ENCODE data around the gene ZBTB39.
A peak's percentile ranks its signal among the peaks of the same experiment; 100 is the strongest.
"Not testable (repeated sequence)": the region's sequence is repeated elsewhere in the genome, so short reads cannot be mapped to it uniquely, and the experiment has no call there.

ZBTB39 gene

DNA sequence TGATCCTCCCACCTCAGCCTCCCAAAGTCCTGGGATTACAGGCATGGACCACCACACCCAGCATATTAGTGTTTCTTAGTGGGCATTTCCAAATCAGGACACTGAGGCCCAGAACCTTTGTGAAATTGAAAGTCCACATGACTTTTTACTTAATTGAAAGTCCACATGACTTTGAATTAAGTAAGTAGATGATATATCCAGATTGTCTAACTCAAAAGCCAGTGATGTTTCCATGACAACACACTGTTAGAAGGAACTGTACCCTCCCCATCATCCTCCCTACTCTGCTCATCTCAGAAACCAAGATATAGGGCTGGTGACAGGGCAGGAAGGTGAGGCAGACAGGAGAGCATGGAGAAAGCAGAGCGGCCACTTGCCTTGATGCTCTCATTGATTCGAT is 36.3 kb upstream of the ZBTB39 start:
- peaks cover 24% of the 10 kb centered on the region for H3K4me1 Mint-ChIP-seq (ENCODE audit: low read depth)
- H3K4me3 Mint-ChIP-seq, result no peak overlapping the region

DNA sequence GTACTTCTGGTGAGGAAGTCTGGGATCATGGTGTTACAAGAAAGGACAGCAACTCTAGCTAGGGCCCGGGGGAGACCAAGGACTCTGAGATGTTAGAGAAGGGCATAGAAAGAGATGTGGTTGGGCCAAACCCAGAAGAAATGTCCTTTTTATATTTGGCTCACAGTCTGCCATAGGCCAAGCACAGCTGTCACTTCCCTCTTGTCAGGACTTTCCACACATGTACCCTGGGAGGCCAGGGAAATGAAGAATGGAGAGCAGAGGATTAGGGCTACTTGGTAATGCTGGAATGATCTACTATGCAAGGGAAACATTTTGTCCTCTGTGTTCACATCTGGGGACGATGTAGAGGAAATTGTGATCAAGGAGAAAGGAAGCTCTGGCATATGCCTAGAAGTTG is 34.4 kb upstream of the ZBTB39 start:
- Mint-ChIP-seq H3K4me3 (no peak overlapping the region), H3K4me1 (ENCODE audit: low read depth) (peaks cover 4% of the 10 kb centered on the region), H3K27ac (no peak overlapping the region), H3K9me3 (no peaks in the 10 kb centered on the region), H3K27me3 (ENCODE audit: low read depth) (no peaks in the 10 kb centered on the region), H3K36me3 (ENCODE audit: low read depth) (no peaks in the 10 kb centered on the region)
- DNase-seq (ENCODE audit: low spot score), result no peak

More for the DNA sequence above, 36.3 kb upstream of the ZBTB39 start:
- no peak overlapping the region for H3K27ac Mint-ChIP-seq
- no peaks in the 10 kb centered on the region for H3K27me3 Mint-ChIP-seq (ENCODE audit: low read depth)
- no peak for DNase-seq (ENCODE audit: low spot score)
- H3K36me3 Mint-ChIP-seq (ENCODE audit: low read depth), result no peaks in the 10 kb centered on the region
- H3K9me3 Mint-ChIP-seq, result no peaks in the 10 kb centered on the region

DNA sequence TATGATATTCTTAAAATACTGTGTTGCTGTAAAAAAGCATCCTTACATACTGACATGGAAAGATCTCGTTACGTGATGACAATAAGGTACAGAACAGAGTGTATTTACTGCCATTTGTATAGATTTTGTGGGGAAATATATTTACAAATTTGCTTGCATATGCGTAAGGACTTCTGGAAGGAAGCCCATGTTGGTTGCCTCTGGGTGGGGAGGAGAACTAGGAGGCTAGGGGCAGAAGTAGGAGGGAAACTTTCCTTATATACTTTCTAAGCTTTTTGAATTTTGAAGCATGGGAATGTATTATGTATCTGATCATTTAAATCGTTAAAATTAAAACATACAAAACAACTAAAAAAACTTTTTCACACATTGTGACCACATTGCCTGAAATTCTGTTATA is 33.9 kb upstream of the ZBTB39 start:
- no peaks in the 10 kb centered on the region for H3K9me3 Mint-ChIP-seq
- H3K27ac Mint-ChIP-seq, result no peak overlapping the region
- DNase-seq (ENCODE audit: low spot score), result no peak
- no peaks in the 10 kb centered on the region for H3K36me3 Mint-ChIP-seq (ENCODE audit: low read depth)
- no peaks in the 10 kb centered on the region for H3K27me3 Mint-ChIP-seq (ENCODE audit: low read depth)
- no peak overlapping the region for H3K4me3 Mint-ChIP-seq
- H3K4me1 Mint-ChIP-seq (ENCODE audit: low read depth), result peaks cover under 1% of the 10 kb centered on the region

DNA sequence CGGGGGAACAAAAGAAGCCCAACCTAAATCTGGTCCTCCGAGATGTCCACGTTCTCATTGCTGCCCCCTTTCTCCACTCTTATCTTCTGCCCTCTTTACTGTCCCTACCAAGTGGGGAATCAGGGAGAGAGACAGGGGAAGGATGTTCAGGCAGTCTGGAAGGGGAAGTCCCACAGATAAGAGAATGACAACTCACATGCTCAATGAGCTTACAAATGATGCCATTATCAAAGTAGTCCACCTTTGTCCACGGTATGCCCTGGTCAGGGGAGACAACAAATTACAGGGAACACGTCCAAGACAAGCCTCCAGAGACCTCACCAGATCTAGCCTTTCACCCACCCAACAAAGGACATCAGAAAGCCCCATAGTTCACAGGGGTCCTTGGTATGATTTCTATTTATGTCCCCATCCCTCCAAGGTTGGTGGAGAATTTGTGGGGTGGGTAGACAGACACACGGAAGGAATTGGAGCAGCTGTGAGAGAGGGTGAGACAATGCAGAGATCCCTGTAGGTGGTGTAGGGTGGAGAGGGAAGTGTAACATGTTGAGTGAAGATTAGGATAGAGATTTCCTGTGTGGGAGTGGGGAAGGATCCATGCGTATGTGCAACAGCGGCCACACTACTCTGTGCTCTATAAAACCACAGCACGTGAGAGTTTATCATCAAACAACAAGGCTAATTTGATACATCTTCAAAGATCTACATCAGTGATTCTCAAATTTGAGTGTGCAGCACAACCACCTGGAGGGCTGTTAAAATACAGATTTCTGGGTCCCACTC is 32.9 kb upstream of the ZBTB39 start:
- Mint-ChIP-seq H3K4me1 (ENCODE audit: low read depth) (no peaks in the 10 kb centered on the region), H3K27me3 (ENCODE audit: low read depth) (no peaks in the 10 kb centered on the region), H3K27ac (no peak overlapping the region), H3K9me3 (no peaks in the 10 kb centered on the region), H3K4me3 (no peak overlapping the region), H3K36me3 (ENCODE audit: low read depth) (no peaks in the 10 kb centered on the region)
- DNase-seq (ENCODE audit: low spot score), result no peak

DNA sequence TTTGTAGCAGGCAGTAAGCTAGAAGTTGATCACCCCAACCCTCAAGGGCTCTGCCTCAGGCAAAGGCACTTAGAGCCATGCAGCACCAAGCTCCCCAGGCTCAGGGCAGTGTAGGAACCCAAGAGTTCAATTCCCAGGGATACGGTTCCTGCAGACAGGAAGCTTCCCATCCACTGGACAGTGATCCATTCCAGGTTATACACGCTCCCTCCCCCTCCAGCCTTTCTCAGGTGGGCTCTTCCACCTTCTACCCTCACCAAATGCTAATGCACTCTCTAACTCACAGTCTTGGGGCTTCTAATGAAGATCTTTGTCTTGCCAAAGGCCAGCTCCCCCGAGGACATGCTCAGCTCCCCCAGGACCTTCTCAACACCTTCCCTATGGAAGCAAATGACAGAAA is 30.9 kb upstream of the ZBTB39 start:
- Mint-ChIP-seq H3K27me3 (ENCODE audit: low read depth) (no peaks in the 10 kb centered on the region), H3K9me3 (no peaks in the 10 kb centered on the region), H3K36me3 (ENCODE audit: low read depth) (no peaks in the 10 kb centered on the region), H3K4me1 (ENCODE audit: low read depth) (no peaks in the 10 kb centered on the region), H3K27ac (no peak overlapping the region), H3K4me3 (no peak overlapping the region)
- DNase-seq (ENCODE audit: low spot score), result no peak

DNA sequence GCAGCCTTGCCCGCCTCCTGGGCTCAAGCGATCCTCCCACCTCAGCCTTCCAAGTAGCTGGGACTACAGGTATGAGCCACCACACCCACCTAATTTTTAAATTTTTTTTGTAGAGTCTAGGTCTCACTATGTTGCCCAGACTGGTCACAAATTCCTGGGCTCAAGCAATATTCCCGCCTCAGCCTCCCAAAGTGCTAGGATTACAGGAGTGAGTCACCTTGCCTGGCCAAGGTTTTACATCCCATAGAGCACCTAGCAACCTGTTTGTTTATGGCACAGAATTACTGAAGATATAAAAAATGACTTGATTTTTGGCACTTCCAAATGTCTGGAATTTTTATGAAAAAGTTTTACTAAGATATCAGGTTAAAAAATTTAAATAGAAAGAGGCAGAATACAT is 27.1 kb upstream of the ZBTB39 start:
- Mint-ChIP-seq H3K4me3 (no peak overlapping the region), H3K9me3 (no peaks in the 10 kb centered on the region), H3K36me3 (ENCODE audit: low read depth) (no peaks in the 10 kb centered on the region), H3K27me3 (ENCODE audit: low read depth) (no peaks in the 10 kb centered on the region), H3K4me1 (ENCODE audit: low read depth) (peaks cover 14% of the 10 kb centered on the region), H3K27ac (no peak overlapping the region)
- no peak for DNase-seq (ENCODE audit: low spot score)

DNA sequence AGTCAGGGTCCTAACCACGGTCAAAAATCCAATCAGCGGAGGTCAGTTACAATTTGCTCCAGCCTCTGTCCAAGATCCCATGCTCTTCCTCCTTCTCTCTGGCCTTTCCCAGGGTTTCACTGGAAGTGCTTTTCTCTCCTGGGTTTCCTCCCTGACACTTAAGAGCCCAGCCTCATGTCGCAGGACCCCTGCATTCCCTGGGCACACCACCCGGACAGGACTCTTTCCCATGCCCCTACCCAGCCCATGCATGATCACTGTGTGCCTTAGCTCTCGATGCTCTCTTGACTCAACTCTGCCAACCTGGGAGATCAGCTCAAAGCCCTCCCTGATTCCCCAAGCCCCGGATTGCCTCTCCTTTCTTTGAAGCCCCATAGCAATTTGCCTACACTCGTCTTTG is 25.4 kb upstream of the ZBTB39 start:
- H3K4me3 Mint-ChIP-seq, result no peak overlapping the region
- no peak for DNase-seq (ENCODE audit: low spot score)
- no peaks in the 10 kb centered on the region for H3K27me3 Mint-ChIP-seq (ENCODE audit: low read depth)

DNA sequence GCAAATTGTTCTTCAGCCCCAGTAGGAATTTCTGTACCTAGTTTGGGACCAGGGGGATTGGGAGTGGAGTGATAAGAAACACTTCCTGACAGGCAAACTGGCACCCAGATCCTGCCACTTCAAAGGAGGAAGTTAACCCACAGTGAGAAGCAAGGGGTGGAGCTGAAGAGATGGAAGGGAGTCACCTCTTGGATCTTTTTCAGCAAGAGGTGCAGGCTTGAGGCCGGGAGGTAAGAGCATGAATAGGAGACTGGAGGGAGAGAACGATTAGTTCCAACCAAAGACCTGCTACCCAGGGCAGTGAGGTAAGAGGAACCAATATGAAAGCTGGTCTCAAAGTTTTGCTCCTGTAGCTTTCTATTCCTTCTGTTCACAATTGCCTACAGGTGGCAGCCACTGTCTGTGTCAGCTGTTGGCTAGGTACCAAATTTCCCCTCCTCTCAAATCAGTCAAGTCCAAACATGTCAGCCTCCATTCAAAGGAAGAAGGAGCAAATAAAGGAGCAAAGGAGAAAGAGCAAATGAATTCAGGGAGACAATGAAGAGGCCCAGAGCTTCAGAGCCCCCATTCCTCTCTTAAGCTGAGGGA is 24.9 kb upstream of the ZBTB39 start:
- H3K27ac Mint-ChIP-seq, result peak overlapping the region; percentile 68
- H3K27me3 Mint-ChIP-seq (ENCODE audit: low read depth), result no peaks in the 10 kb centered on the region
- H3K4me1 Mint-ChIP-seq (ENCODE audit: low read depth), result peaks cover 25% of the 10 kb centered on the region
- no peaks in the 10 kb centered on the region for H3K9me3 Mint-ChIP-seq
- H3K36me3 Mint-ChIP-seq (ENCODE audit: low read depth), result no peaks in the 10 kb centered on the region
- no peak for DNase-seq (ENCODE audit: low spot score)
- peak overlapping the region; percentile 44 for H3K4me3 Mint-ChIP-seq

More for the DNA sequence above, 25.4 kb upstream of the ZBTB39 start:
- Mint-ChIP-seq H3K4me1 (ENCODE audit: low read depth) (peaks cover 22% of the 10 kb centered on the region), H3K27ac (no peak overlapping the region), H3K36me3 (ENCODE audit: low read depth) (no peaks in the 10 kb centered on the region), H3K9me3 (no peaks in the 10 kb centered on the region)

DNA sequence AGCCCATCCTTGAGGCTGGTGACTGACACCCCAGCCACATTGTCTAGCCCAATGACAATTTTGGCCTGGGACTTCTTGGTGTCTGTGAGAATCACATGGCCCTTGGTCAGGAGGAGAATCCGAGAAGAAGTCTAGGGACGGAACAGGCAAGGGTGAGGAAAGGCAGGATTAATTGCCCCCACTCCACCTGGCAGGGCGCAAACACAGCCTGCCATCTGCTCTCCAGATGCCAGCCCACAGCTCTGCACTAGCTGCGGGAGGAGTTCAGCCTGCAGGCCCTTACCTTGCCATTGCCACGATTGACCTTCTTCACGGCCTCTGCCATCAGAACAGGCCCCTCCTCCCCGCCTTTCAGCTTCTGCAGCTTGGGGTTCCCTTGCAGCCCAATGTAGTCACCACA is 23.1 kb upstream of the ZBTB39 start:
- H3K27ac Mint-ChIP-seq, result no peak overlapping the region
- H3K9me3 Mint-ChIP-seq, result no peaks in the 10 kb centered on the region
- H3K36me3 Mint-ChIP-seq (ENCODE audit: low read depth), result no peaks in the 10 kb centered on the region
- no peak overlapping the region for H3K4me3 Mint-ChIP-seq
- H3K4me1 Mint-ChIP-seq (ENCODE audit: low read depth), result peaks cover 25% of the 10 kb centered on the region
- no peak for DNase-seq (ENCODE audit: low spot score)
- H3K27me3 Mint-ChIP-seq (ENCODE audit: low read depth), result no peaks in the 10 kb centered on the region

DNA sequence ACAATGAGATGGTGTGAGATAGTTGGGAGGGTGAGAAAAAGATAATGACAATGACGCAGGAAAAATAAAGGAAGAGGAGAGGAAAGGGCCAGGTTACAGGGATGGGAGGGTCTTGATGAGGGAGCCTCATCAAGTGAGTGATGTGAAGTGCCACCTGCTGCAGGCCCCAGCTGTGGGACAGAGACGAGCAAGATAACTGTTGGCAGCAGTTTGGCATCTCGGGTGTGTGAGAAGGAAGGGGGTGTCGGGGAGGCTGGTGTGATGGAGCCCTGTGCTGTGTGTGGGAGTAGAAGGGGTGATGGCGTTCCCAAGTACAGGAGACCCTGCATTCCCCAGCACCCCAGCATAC is 21.4 kb upstream of the ZBTB39 start:
- H3K36me3 Mint-ChIP-seq (ENCODE audit: low read depth), result no peaks in the 10 kb centered on the region
- no peaks in the 10 kb centered on the region for H3K27me3 Mint-ChIP-seq (ENCODE audit: low read depth)
- peaks cover 25% of the 10 kb centered on the region for H3K4me1 Mint-ChIP-seq (ENCODE audit: low read depth)
- peak overlapping the region; percentile 17 for H3K27ac Mint-ChIP-seq
- no peaks in the 10 kb centered on the region for H3K9me3 Mint-ChIP-seq
- H3K4me3 Mint-ChIP-seq, result no peak overlapping the region
- DNase-seq (ENCODE audit: low spot score), result no peak

DNA sequence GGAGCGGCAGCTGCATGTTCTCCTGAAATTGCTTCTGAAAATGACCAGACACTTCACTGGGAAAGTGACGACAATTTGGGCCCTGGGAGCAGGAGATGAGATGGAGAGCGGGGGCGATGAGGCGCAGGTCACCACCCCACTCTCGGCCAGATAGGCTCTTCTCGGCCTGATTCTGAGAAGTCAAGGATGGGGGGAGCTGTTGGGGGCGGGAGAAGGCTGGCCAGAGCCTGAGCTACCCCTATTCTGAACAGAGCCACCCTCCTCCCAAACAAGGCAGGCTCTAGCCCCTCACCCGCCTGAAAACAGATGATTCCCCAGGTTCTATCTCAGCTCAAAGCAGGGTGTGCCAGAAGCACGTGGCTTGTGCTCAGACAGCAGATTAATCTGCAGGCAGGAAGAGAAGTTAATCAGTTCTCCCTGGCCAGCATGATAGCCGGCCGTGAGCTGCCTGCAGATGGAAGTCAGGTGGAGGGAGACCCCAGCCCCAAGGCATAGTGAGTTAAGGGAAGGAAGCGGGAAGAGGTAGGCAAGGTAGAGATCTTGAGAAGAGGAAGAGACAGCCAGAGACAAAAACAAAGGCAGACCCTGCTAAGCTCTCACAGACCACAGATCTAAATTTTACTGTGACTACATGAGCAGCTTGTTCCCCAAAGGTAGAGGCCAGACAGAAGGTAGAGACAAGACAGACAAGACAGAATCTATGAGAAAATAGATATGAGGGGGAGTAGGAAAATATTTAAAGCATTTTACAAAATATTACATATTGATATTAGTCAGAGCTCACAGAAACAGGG is 20.9 kb upstream of the ZBTB39 start:
- H3K4me3 Mint-ChIP-seq, result no peak overlapping the region
- DNase-seq (ENCODE audit: low spot score), result no peak
- no peaks in the 10 kb centered on the region for H3K9me3 Mint-ChIP-seq
- H3K36me3 Mint-ChIP-seq (ENCODE audit: low read depth), result no peaks in the 10 kb centered on the region
- no peaks in the 10 kb centered on the region for H3K27me3 Mint-ChIP-seq (ENCODE audit: low read depth)
- H3K27ac Mint-ChIP-seq, result no peak overlapping the region
- peaks cover 25% of the 10 kb centered on the region for H3K4me1 Mint-ChIP-seq (ENCODE audit: low read depth)

DNA sequence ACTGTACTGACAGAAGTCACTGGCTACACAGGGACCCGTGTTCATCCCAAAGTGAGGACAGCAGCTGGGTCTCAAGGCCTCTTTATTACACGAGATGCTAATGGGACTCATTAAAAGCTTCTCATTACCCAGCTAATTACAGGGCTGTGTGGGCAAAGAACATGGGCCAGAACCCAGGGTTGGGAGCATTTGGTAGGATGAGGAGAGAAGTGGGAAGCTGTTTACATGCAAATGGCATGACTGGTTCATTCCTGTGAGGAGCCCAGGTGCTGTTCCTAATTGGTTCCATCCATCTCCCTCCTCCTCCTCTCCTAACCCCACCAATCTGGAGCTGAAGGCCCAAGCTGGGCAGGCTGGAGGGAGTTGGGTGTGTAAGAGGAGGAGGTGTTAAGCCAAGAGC is 18.9 kb upstream of the ZBTB39 start:
- Mint-ChIP-seq H3K4me3 (no peak overlapping the region), H3K27me3 (ENCODE audit: low read depth) (no peaks in the 10 kb centered on the region), H3K4me1 (ENCODE audit: low read depth) (peaks cover 14% of the 10 kb centered on the region), H3K36me3 (ENCODE audit: low read depth) (no peaks in the 10 kb centered on the region), H3K27ac (no peak overlapping the region), H3K9me3 (no peaks in the 10 kb centered on the region)
- no peak for DNase-seq (ENCODE audit: low spot score)

DNA sequence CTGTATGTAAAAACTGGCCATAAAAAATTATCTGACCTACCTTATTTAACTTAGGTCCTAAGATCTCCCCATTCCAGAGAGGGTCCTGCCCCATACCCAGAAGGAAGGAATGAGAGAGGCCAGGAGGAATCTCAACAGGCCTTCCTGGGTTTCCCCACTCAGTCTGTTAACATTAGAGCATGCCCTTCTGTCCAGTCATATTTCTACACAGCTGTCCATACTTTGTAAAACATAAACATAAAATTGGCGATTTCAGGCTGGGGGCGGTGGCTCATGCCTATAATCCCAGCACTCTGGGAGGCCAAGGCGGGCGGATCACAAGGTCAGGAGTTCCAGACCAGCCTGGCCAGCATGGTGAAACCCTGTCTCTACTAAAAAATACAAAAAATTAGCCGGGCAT is 16.0 kb upstream of the ZBTB39 start:
- not testable (repeated sequence) for DNase-seq (ENCODE audit: low spot score); H3K4me1 Mint-ChIP-seq (ENCODE audit: low read depth); H3K27me3 Mint-ChIP-seq (ENCODE audit: low read depth); H3K4me3 Mint-ChIP-seq; H3K27ac Mint-ChIP-seq; H3K9me3 Mint-ChIP-seq; H3K36me3 Mint-ChIP-seq (ENCODE audit: low read depth)

DNA sequence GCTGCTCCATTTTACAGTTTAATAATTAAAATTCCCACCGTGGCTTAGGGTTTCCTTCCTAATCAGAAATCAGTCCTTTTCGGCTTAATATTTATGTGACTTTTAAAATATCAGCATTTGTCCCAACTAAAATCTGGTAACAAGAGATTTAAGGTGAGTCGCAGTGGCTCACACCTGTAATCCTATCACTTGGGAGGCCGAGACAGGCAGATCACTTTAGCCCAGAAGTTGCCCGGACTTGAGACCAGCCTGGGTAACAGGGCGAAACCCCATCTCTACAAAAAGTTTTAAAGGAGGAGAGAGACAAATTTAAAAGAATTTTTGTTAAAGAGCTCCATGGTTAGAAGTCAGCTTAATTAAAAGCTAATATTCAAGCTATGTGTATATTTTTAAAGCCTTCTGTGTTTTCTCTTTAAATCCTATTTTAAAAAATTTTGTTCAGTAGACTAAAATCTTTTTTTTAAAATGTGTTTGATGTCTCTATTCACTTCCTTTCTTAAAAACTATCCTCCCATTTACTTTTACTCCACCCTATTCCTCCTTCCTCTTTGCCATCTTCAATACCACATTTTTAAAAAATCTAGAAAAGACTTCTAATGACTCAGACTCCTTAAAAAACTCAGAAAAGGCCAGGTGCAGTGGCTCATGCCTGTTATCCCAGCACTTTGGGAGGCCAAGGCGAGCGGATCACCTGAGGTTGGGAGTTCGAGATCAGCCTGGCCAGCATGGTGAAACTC is 13.8 kb upstream of the ZBTB39 start:
- Mint-ChIP-seq H3K27ac (peak overlapping the region; percentile 54), H3K4me3 (no peak overlapping the region), H3K27me3 (ENCODE audit: low read depth) (peaks cover 2% of the 10 kb centered on the region), H3K4me1 (ENCODE audit: low read depth) (peaks cover 5% of the 10 kb centered on the region), H3K9me3 (no peaks in the 10 kb centered on the region), H3K36me3 (ENCODE audit: low read depth) (no peaks in the 10 kb centered on the region)
- no peak for DNase-seq (ENCODE audit: low spot score)
